Tibial artery (tissue), 4 donors: Measurements from ENCODE around the gene ABHD17C.

Experiments
- DNase-seq, 2 donors: peaks; one replicate each; pipeline ENCODE4 v3.0.0-alpha.2; 2019
- H3K27ac ChIP-seq, 2 donors: fragments of 200-600 bp; sonication (generic) in 1 of 2; 1 replicate in 1 of 2; 2 replicates in 1 of 2; pipeline ENCODE4 v1.5.1; 2018 to 2019; ENCODE audit warnings: mild to moderate bottlenecking in 1 of 2
- H3K27me3 ChIP-seq, 2 donors: fragments of 200-600 bp; sonication (generic) in 1 of 2; one replicate each; pipeline versions ENCODE4 v1.5.1 to v1.6.0; 2016 to 2019
- H3K36me3 ChIP-seq, 3 donors: fragments of 200-600 bp; sonication (generic) in 2 of 3; one replicate each; pipeline ENCODE4 v1.5.1; 2016 to 2019; ENCODE audit warnings: mild to moderate bottlenecking in 2 of 3
- H3K4me1 ChIP-seq, 4 donors: fragments of 200-600 bp; sonication (generic) in 2 of 4; 1 replicate in 3 of 4; 2 replicates in 1 of 4; pipeline ENCODE4 v1.5.1; 2016 to 2019
- H3K4me3 ChIP-seq, 2 donors: fragments of 200-600 bp; sonication (generic) in 1 of 2; 1 replicate in 1 of 2; 2 replicates in 1 of 2; pipeline ENCODE4 v1.5.1; 2018 to 2019; ENCODE audit warnings: mild to moderate bottlenecking in 2 of 2
- H3K9me3 ChIP-seq, 3 donors: fragments of 200-600 bp; sonication (generic) in 1 of 3; one replicate each; pipeline ENCODE4 v1.5.1; 2016 to 2019
- CTCF ChIP-seq, 2 experiments: fragments of 200-600 bp in 1 of 2; fragments of 450-650 bp in 1 of 2; IDR thresholded peaks; one replicate each; pipeline ENCODE4 v1.5.1; 2017 to 2019; ENCODE audit warnings: antibody characterized with exemption in 2 of 2, mild to moderate bottlenecking in 1 of 2, moderate library complexity in 1 of 2
- intact Hi-C: fragments of 100-400 bp; cut with DNase I; formaldehyde crosslinking; loops from one replicate; pipeline ENCODE4 v1.15.0; 2023; ENCODE audit warnings: low total_unique reads

ABHD17C gene

GRCh38 chr15:80732167-80732566 is 37.1 kb downstream of the ABHD17C start:
- DNase-seq: no peak
- Histone ChIP-seq H3K4me3 (no peak overlapping the region), H3K9me3 (no peaks in the 10 kb centered on the region), H3K4me1 (no peaks in the 10 kb centered on the region), H3K27ac (no peak overlapping the region), H3K27me3 (no peaks in the 10 kb centered on the region), H3K36me3 (no peaks in the 10 kb centered on the region)
- no peak for TF ChIP-seq CTCF (IDR thresholded peaks at IDR 0.05)
- intact Hi-C loops: no loop called here

- H3K4me1 ChIP-seq: no peaks in the 10 kb centered on the region
- intact Hi-C loops: no loop called here
- no peaks in the 10 kb centered on the region for H3K27me3 ChIP-seq
- no peaks in the 10 kb centered on the region for H3K9me3 ChIP-seq
- no peak for DNase-seq
- H3K4me3 ChIP-seq: no peak overlapping the region
- no peak for TF ChIP-seq CTCF (IDR thresholded peaks at IDR 0.05)
- no peaks in the 10 kb centered on the region for H3K36me3 ChIP-seq
- no peak overlapping the region for H3K27ac ChIP-seq
These were observed 37.7 kb downstream of the ABHD17C start for GRCh38 chr15:80732818-80733217.

GRCh38 chr15:80733460-80733859 is 38.4 kb downstream of the ABHD17C start:
- no peak overlapping the region for H3K4me3 ChIP-seq
- TF ChIP-seq CTCF (IDR thresholded peaks at IDR 0.05): no peak
- no peaks in the 10 kb centered on the region for H3K27me3 ChIP-seq
- intact Hi-C loops: no loop called here
- no peaks in the 10 kb centered on the region for H3K36me3 ChIP-seq
- no peak overlapping the region for H3K27ac ChIP-seq
- H3K4me1 ChIP-seq: no peaks in the 10 kb centered on the region
- no peaks in the 10 kb centered on the region for H3K9me3 ChIP-seq
- DNase-seq: no peak

GRCh38 chr15:80735344-80735743 is 40.2 kb downstream of the ABHD17C start:
- TF ChIP-seq CTCF (IDR thresholded peaks at IDR 0.05): no peak
- no peaks in the 10 kb centered on the region for H3K4me1 ChIP-seq
- no peak overlapping the region for H3K4me3 ChIP-seq
- intact Hi-C loops: no loop called here
- H3K9me3 ChIP-seq: no peaks in the 10 kb centered on the region
- no peaks in the 10 kb centered on the region for H3K36me3 ChIP-seq
- no peaks in the 10 kb centered on the region for H3K27me3 ChIP-seq
- no peak overlapping the region for H3K27ac ChIP-seq
- no peak for DNase-seq

GRCh38 chr15:80736560-80736959 is 41.5 kb downstream of the ABHD17C start:
- DNase-seq: no peak
- Histone ChIP-seq H3K27ac (no peak overlapping the region), H3K36me3 (no peaks in the 10 kb centered on the region), H3K9me3 (no peaks in the 10 kb centered on the region), H3K27me3 (no peaks in the 10 kb centered on the region), H3K4me3 (no peak overlapping the region), H3K4me1 (no peaks in the 10 kb centered on the region)
- intact Hi-C loops: no loop called here
- TF ChIP-seq CTCF (IDR thresholded peaks at IDR 0.05): no peak

GRCh38 chr15:80739919-80740318 is 44.8 kb downstream of the ABHD17C start:
- H3K27me3 ChIP-seq: no peaks in the 10 kb centered on the region
- intact Hi-C loops: no loop called here
- TF ChIP-seq CTCF (IDR thresholded peaks at IDR 0.05): no peak
- DNase-seq: no peak
- H3K9me3 ChIP-seq: no peaks in the 10 kb centered on the region
- H3K36me3 ChIP-seq: no peaks in the 10 kb centered on the region
- H3K4me3 ChIP-seq: no peak overlapping the region
- no peak overlapping the region for H3K27ac ChIP-seq
- peaks cover 0 to 19% (median 2%) of the 10 kb centered on the region in 4 donors for H3K4me1 ChIP-seq
